HEK293 (cell line): Measurements from ENCODE around the gene SLC39A5.

Experiments
- FEZF1 ChIP-seq: fragments of 450-650 bp; formaldehyde crosslinking; IDR thresholded peaks from 2 replicates; pipeline ENCODE4 v1.5.1; 2016; ENCODE audit warnings: missing biosample characterization, missing genetic modification characterization
- IKZF3 ChIP-seq: fragments of 450-650 bp; IDR thresholded peaks from 2 replicates; pipeline ENCODE4 v1.5.0; 2018; ENCODE audit warnings: missing biosample characterization, mild to moderate bottlenecking, missing genetic modification characterization, moderate library complexity
- ZNF114 ChIP-seq: fragments of 450-650 bp; formaldehyde crosslinking; IDR thresholded peaks from 2 replicates; pipeline ENCODE4 v1.5.0; 2017; ENCODE audit warnings: missing biosample characterization, missing genetic modification characterization
- ZNF391 ChIP-seq: fragments of 450-650 bp; formaldehyde crosslinking; IDR thresholded peaks from 2 replicates; pipeline ENCODE4 v1.5.1; 2016; ENCODE audit warnings: low read depth, missing biosample characterization, missing genetic modification characterization, borderline replicate concordance
- ZNF530 ChIP-seq: fragments of 450-650 bp; formaldehyde crosslinking; IDR thresholded peaks from 2 replicates; pipeline ENCODE4 v1.5.1; 2016; ENCODE audit warnings: low read depth, missing biosample characterization, missing genetic modification characterization
- ZNF558 ChIP-seq: fragments of 450-650 bp; formaldehyde crosslinking; IDR thresholded peaks from 2 replicates; pipeline ENCODE4 v1.5.1; 2016; ENCODE audit warnings: missing biosample characterization, missing genetic modification characterization
- ZNF626 ChIP-seq: fragments of 450-650 bp; sonication (Bioruptor Pico); formaldehyde crosslinking; IDR thresholded peaks from 2 replicates; pipeline ENCODE4 v1.5.1; 2018; ENCODE audit warnings: missing biosample characterization, missing genetic modification characterization, inconsistent platforms
- ZSCAN30 ChIP-seq: fragments of 450-650 bp; IDR thresholded peaks from 2 replicates; pipeline ENCODE4 v1.5.1; 2018; ENCODE audit warnings: missing biosample characterization, mild to moderate bottlenecking, missing genetic modification characterization, moderate library complexity
- TF ChIP-seq, protein P1 (sequence below): fragments of 450-650 bp; formaldehyde crosslinking; conservative IDR thresholded peaks from 2 replicates; pipeline ENCODE4 v1.5.1; 2016; ENCODE audit warnings: low read depth, missing biosample characterization, missing genetic modification characterization
- TF ChIP-seq, protein P2 (sequence below): fragments of 450-650 bp; formaldehyde crosslinking; IDR thresholded peaks from 2 replicates; pipeline ENCODE4 v1.5.1; 2016; ENCODE audit warnings: missing biosample characterization, missing genetic modification characterization
- TF ChIP-seq, protein P3 (sequence below): fragments of 450-650 bp; formaldehyde crosslinking; IDR thresholded peaks from 2 replicates; pipeline ENCODE4 v1.5.0; 2017; ENCODE audit warnings: missing biosample characterization, missing genetic modification characterization, borderline replicate concordance
- TF ChIP-seq, protein P4 (sequence below): fragments of 450-650 bp; formaldehyde crosslinking; IDR thresholded peaks from 2 replicates; pipeline ENCODE4 v1.5.1; 2016; ENCODE audit warnings: missing biosample characterization, missing genetic modification characterization
- TF ChIP-seq, protein P5 (sequence below): fragments of 450-650 bp; formaldehyde crosslinking; IDR thresholded peaks from 2 replicates; pipeline ENCODE4 v1.5.1; 2016; ENCODE audit warnings: missing biosample characterization, missing genetic modification characterization
- TF ChIP-seq, protein P6 (sequence below): fragments of 450-650 bp; formaldehyde crosslinking; IDR thresholded peaks from 2 replicates; pipeline ENCODE4 v1.5.1; 2016; ENCODE audit warnings: missing biosample characterization, missing genetic modification characterization, borderline replicate concordance
- TF ChIP-seq, protein P7 (sequence below): fragments of 450-650 bp; formaldehyde crosslinking; IDR thresholded peaks from 2 replicates; pipeline ENCODE4 v1.5.1; 2016; ENCODE audit warnings: missing biosample characterization, missing genetic modification characterization
- TF ChIP-seq, protein P8 (sequence below): fragments of 450-650 bp; formaldehyde crosslinking; IDR thresholded peaks from 2 replicates; pipeline ENCODE4 v1.5.1; 2016; ENCODE audit warnings: missing biosample characterization, missing genetic modification characterization

Gene SLC39A5

DNA sequence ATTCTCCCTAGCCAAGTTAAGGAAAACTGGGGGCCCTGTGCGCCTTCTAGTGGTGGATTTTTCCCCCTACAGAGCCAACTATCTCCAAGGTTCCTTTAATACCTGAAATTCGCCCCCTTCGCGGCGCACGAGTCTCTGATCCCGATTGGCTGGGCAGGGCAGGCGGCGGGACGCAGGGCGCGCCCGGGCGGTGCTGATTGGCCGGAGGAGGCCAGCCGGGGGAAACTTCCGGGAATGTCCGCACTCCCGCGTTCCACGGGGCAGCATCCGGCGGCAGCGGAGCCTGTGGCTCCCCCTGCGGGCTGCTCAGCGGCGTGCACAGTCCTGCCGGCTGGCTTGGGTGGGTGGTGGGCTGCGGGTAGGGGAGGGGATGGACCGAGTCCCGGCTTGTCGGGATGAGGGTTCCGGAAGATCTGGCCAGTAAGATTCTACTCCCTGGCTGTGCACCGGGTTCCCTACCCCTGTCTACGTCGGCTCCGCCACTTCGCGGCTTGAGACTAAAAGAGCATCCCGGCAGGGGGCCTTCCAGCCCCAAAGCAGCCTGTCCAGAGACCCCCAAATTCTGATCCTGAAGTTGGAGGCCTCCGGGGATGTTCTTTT, 5.6 kb upstream of the SLC39A5 start, which contains the start of gene NABP2 (continued):
- TF ChIP-seq, protein P1, sequence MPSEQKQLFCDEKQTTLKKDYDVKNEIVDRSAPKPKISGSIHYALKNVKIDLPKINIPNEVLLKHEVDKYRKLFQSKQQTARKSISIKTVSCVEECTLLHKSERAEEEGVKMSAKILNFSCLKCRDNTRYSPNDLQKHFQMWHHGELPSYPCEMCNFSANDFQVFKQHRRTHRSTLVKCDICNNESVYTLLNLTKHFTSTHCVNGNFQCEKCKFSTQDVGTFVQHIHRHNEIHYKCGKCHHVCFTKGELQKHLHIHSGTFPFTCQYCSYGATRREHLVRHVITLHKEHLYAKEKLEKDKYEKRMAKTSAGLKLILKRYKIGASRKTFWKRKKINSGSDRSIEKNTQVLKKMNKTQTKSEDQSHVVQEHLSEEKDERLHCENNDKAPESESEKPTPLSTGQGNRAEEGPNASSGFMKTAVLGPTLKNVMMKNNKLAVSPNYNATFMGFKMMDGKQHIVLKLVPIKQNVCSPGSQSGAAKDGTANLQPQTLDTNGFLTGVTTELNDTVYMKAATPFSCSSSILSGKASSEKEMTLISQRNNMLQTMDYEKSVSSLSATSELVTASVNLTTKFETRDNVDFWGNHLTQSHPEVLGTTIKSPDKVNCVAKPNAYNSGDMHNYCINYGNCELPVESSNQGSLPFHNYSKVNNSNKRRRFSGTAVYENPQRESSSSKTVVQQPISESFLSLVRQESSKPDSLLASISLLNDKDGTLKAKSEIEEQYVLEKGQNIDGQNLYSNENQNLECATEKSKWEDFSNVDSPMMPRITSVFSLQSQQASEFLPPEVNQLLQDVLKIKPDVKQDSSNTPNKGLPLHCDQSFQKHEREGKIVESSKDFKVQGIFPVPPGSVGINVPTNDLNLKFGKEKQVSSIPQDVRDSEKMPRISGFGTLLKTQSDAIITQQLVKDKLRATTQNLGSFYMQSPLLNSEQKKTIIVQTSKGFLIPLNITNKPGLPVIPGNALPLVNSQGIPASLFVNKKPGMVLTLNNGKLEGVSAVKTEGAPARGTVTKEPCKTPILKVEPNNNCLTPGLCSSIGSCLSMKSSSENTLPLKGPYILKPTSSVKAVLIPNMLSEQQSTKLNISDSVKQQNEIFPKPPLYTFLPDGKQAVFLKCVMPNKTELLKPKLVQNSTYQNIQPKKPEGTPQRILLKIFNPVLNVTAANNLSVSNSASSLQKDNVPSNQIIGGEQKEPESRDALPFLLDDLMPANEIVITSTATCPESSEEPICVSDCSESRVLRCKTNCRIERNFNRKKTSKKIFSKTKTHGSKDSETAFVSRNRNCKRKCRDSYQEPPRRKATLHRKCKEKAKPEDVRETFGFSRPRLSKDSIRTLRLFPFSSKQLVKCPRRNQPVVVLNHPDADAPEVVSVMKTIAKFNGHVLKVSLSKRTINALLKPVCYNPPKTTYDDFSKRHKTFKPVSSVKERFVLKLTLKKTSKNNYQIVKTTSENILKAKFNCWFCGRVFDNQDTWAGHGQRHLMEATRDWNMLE (tag by site-specific recombination), result peak; percentile 63
- TF ChIP-seq ZSCAN30 (tag by site-specific recombination) (0 out of 2 replicates have a peak, but pooled peaks have one; percentile 26), ZNF558 (no peak), IKZF3 (tag by site-specific recombination) (peak; percentile 99), ZNF391 (peak; percentile 83; the same call in 1 of the 2 replicates), ZNF114 (tag by site-specific recombination) (no peak), ZNF626 (tag by site-specific recombination) (no peak), FEZF1 (peak; percentile 61), ZNF530 (tag by site-specific recombination) (no peak)
- TF ChIP-seq, protein P2, sequence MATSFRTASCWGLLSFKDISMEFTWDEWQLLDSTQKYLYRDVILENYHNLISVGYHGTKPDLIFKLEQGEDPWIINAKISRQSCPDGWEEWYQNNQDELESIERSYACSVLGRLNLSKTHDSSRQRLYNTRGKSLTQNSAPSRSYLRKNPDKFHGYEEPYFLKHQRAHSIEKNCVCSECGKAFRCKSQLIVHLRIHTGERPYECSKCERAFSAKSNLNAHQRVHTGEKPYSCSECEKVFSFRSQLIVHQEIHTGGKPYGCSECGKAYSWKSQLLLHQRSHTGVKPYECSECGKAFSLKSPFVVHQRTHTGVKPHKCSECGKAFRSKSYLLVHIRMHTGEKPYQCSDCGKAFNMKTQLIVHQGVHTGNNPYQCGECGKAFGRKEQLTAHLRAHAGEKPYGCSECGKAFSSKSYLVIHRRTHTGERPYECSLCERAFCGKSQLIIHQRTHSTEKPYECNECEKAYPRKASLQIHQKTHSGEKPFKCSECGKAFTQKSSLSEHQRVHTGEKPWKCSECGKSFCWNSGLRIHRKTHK (tag by site-specific recombination), result no peak
- TF ChIP-seq, protein P3, sequence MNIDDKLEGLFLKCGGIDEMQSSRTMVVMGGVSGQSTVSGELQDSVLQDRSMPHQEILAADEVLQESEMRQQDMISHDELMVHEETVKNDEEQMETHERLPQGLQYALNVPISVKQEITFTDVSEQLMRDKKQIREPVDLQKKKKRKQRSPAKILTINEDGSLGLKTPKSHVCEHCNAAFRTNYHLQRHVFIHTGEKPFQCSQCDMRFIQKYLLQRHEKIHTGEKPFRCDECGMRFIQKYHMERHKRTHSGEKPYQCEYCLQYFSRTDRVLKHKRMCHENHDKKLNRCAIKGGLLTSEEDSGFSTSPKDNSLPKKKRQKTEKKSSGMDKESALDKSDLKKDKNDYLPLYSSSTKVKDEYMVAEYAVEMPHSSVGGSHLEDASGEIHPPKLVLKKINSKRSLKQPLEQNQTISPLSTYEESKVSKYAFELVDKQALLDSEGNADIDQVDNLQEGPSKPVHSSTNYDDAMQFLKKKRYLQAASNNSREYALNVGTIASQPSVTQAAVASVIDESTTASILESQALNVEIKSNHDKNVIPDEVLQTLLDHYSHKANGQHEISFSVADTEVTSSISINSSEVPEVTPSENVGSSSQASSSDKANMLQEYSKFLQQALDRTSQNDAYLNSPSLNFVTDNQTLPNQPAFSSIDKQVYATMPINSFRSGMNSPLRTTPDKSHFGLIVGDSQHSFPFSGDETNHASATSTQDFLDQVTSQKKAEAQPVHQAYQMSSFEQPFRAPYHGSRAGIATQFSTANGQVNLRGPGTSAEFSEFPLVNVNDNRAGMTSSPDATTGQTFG (tag by site-specific recombination), result no peak
- TF ChIP-seq, protein P4, sequence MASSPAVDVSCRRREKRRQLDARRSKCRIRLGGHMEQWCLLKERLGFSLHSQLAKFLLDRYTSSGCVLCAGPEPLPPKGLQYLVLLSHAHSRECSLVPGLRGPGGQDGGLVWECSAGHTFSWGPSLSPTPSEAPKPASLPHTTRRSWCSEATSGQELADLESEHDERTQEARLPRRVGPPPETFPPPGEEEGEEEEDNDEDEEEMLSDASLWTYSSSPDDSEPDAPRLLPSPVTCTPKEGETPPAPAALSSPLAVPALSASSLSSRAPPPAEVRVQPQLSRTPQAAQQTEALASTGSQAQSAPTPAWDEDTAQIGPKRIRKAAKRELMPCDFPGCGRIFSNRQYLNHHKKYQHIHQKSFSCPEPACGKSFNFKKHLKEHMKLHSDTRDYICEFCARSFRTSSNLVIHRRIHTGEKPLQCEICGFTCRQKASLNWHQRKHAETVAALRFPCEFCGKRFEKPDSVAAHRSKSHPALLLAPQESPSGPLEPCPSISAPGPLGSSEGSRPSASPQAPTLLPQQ, result peak; percentile 41; the same call in 1 of the 2 replicates
- TF ChIP-seq, protein P5, sequence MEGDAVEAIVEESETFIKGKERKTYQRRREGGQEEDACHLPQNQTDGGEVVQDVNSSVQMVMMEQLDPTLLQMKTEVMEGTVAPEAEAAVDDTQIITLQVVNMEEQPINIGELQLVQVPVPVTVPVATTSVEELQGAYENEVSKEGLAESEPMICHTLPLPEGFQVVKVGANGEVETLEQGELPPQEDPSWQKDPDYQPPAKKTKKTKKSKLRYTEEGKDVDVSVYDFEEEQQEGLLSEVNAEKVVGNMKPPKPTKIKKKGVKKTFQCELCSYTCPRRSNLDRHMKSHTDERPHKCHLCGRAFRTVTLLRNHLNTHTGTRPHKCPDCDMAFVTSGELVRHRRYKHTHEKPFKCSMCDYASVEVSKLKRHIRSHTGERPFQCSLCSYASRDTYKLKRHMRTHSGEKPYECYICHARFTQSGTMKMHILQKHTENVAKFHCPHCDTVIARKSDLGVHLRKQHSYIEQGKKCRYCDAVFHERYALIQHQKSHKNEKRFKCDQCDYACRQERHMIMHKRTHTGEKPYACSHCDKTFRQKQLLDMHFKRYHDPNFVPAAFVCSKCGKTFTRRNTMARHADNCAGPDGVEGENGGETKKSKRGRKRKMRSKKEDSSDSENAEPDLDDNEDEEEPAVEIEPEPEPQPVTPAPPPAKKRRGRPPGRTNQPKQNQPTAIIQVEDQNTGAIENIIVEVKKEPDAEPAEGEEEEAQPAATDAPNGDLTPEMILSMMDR (tag by site-specific recombination), result peak; percentile 98
- TF ChIP-seq, protein P6, sequence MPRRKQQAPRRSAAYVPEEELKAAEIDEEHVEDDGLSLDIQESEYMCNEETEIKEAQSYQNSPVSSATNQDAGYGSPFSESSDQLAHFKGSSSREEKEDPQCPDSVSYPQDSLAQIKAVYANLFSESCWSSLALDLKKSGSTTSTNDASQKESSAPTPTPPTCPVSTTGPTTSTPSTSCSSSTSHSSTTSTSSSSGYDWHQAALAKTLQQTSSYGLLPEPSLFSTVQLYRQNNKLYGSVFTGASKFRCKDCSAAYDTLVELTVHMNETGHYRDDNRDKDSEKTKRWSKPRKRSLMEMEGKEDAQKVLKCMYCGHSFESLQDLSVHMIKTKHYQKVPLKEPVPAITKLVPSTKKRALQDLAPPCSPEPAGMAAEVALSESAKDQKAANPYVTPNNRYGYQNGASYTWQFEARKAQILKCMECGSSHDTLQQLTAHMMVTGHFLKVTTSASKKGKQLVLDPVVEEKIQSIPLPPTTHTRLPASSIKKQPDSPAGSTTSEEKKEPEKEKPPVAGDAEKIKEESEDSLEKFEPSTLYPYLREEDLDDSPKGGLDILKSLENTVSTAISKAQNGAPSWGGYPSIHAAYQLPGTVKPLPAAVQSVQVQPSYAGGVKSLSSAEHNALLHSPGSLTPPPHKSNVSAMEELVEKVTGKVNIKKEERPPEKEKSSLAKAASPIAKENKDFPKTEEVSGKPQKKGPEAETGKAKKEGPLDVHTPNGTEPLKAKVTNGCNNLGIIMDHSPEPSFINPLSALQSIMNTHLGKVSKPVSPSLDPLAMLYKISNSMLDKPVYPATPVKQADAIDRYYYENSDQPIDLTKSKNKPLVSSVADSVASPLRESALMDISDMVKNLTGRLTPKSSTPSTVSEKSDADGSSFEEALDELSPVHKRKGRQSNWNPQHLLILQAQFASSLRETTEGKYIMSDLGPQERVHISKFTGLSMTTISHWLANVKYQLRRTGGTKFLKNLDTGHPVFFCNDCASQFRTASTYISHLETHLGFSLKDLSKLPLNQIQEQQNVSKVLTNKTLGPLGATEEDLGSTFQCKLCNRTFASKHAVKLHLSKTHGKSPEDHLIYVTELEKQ (tag by site-specific recombination), result 0 out of 2 replicates have a peak, but pooled peaks have one; percentile 11
- TF ChIP-seq, protein P7, sequence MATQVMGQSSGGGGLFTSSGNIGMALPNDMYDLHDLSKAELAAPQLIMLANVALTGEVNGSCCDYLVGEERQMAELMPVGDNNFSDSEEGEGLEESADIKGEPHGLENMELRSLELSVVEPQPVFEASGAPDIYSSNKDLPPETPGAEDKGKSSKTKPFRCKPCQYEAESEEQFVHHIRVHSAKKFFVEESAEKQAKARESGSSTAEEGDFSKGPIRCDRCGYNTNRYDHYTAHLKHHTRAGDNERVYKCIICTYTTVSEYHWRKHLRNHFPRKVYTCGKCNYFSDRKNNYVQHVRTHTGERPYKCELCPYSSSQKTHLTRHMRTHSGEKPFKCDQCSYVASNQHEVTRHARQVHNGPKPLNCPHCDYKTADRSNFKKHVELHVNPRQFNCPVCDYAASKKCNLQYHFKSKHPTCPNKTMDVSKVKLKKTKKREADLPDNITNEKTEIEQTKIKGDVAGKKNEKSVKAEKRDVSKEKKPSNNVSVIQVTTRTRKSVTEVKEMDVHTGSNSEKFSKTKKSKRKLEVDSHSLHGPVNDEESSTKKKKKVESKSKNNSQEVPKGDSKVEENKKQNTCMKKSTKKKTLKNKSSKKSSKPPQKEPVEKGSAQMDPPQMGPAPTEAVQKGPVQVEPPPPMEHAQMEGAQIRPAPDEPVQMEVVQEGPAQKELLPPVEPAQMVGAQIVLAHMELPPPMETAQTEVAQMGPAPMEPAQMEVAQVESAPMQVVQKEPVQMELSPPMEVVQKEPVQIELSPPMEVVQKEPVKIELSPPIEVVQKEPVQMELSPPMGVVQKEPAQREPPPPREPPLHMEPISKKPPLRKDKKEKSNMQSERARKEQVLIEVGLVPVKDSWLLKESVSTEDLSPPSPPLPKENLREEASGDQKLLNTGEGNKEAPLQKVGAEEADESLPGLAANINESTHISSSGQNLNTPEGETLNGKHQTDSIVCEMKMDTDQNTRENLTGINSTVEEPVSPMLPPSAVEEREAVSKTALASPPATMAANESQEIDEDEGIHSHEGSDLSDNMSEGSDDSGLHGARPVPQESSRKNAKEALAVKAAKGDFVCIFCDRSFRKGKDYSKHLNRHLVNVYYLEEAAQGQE (tag by site-specific recombination), result no peak
- TF ChIP-seq, protein P8, sequence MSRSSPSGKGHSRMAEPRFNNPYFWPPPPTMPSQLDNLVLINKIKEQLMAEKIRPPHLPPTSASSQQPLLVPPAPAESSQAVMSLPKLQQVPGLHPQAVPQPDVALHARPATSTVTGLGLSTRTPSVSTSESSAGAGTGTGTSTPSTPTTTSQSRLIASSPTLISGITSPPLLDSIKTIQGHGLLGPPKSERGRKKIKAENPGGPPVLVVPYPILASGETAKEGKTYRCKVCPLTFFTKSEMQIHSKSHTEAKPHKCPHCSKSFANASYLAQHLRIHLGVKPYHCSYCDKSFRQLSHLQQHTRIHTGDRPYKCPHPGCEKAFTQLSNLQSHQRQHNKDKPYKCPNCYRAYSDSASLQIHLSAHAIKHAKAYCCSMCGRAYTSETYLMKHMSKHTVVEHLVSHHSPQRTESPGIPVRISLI, result no peak
